Thyroid gland (tissue), 4 donors: ENCODE data around the gene TNFSF13. TPM values are rescaled to one million over a fixed set of nuclear protein-coding genes. Genes with fewer than 3 reads are reported as not detected.

Experiments used
- DNase-seq, 2 donors: peaks; one replicate each; pipeline ENCODE4 v3.0.0-alpha.2; 2019
- H3K27ac ChIP-seq, 3 donors: fragments of 200-600 bp; sonication (generic); 1 replicate in 2 of 3; 2 replicates in 1 of 3; pipeline ENCODE4 v1.5.1; 2016 to 2019; ENCODE audit warnings: mild to moderate bottlenecking in 1 of 3, moderate library complexity in 1 of 3
- H3K27me3 ChIP-seq: fragments of 200-600 bp; sonication (generic); one replicate; pipeline ENCODE4 v1.5.1; 2019
- H3K36me3 ChIP-seq, 2 donors: fragments of 200-600 bp; sonication (generic); one replicate each; pipeline ENCODE4 v1.5.1; 2016 to 2019
- H3K4me1 ChIP-seq, 2 donors: fragments of 200-600 bp; sonication (generic); one replicate each; pipeline ENCODE4 v1.5.1; 2017 to 2019
- H3K4me3 ChIP-seq, 3 donors: fragments of 200-600 bp; sonication (generic); replicated peaks in 1 of 3; 1 replicate in 2 of 3; 2 replicates in 1 of 3; pipeline ENCODE4 v1.5.1; 2016; ENCODE audit warnings: mild to moderate bottlenecking in 1 of 3
- H3K9me3 ChIP-seq: fragments of 200-600 bp; sonication (generic); one replicate; pipeline ENCODE4 v1.5.1; 2017
- CTCF ChIP-seq, 6 experiments: fragments of 200-600 bp in 3 of 6; fragments of 450-650 bp in 3 of 6; sonication (generic) in 3 of 6; IDR thresholded peaks; one replicate each; pipeline ENCODE4 v1.5.1; 2016 to 2019; ENCODE audit warnings: antibody characterized with exemption in 6 of 6, mild to moderate bottlenecking in 2 of 6, inconsistent platforms in 1 of 6, moderate library complexity in 1 of 6
- POLR2A ChIP-seq, 2 donors: fragments of 450-650 bp; IDR thresholded peaks; one replicate each; pipeline ENCODE4 v1.6.1; 2017; ENCODE audit warnings: antibody characterized with exemption in 2 of 2, mild to moderate bottlenecking in 2 of 2, moderate library complexity in 1 of 2
- WGBS, 2 donors: methylation state at CpG; one replicate each; pipeline ENCODE4 v1.1.5; 2017; 5-methylcytosine and 5-hydroxymethylcytosine counted together
- intact Hi-C: fragments of 100-400 bp; cut with DNase I; formaldehyde crosslinking; loops from one replicate; pipeline ENCODE4 v1.15.1; 2023
- total RNA-seq, 4 donors: library from RNA; depleted of rRNA; stranded (reverse); fragments of >200 nt; gene quantifications; one replicate each; pipeline ENCODE4 v1.2.3, GENCODE V29; 2016

TNFSF13 gene
- total RNA-seq, 4 donors from 2014 or later, result 11.7 to 32.2 (median 24.8) TPM

GRCh38 chr17:7587420-7588151, 29.0 kb downstream of the TNFSF13 start:
- 83 to 87% methylated on average over 12 of the region's 12 CpGs for WGBS, 2 donors
- TF ChIP-seq CTCF (IDR thresholded peaks at IDR 0.05) (no peak), POLR2A (IDR thresholded peaks at IDR 0.05) (no peak)
- DNase-seq, result no peak
- Histone ChIP-seq H3K27ac (no peak overlapping the region), H3K27me3 (no peaks in the 10 kb centered on the region), H3K4me3 (no peak overlapping the region), H3K4me1 (peaks cover 24 to 33% of the 10 kb centered on the region in 2 donors), H3K9me3 (no peaks in the 10 kb centered on the region), H3K36me3 (peaks cover 16 to 24% of the 10 kb centered on the region in 2 donors)
- intact Hi-C loops, result no loop called here

- H3K9me3 ChIP-seq, result no peaks in the 10 kb centered on the region
- H3K27me3 ChIP-seq, result no peaks in the 10 kb centered on the region
- intact Hi-C loops, result no loop called here
- DNase-seq, result no peak
- no peak for TF ChIP-seq CTCF (IDR thresholded peaks at IDR 0.05)
- no peak for TF ChIP-seq POLR2A (IDR thresholded peaks at IDR 0.05)
- 67 to 86% methylated on average over 6 to 13 of the region's 30 CpGs for WGBS, 2 donors
- peak overlapping the region in 1 of 3 donors; percentile 19 for H3K4me3 ChIP-seq
- peaks cover 26 to 35% of the 10 kb centered on the region in 2 donors for H3K36me3 ChIP-seq
- peaks cover 16 to 26% of the 10 kb centered on the region in 2 donors for H3K4me1 ChIP-seq
- H3K27ac ChIP-seq, result peak overlapping the region in 2 of 3 donors; percentile 56 to 70
Measured at GRCh38 chr17:7588553-7589203, 30.1 kb downstream of the TNFSF13 start.

GRCh38 chr17:7589204-7589868, 30.8 kb downstream of the TNFSF13 start:
- TF ChIP-seq POLR2A (IDR thresholded peaks at IDR 0.05), result peak in 1 of 2 donors; percentile 20
- peak; percentile 73 to 89 (median 80) for TF ChIP-seq CTCF (IDR thresholded peaks at IDR 0.05)
- H3K36me3 ChIP-seq, result peaks cover 33 to 41% of the 10 kb centered on the region in 2 donors
- intact Hi-C loops, result no loop called here
- no peaks in the 10 kb centered on the region for H3K27me3 ChIP-seq
- DNase-seq, result peak; percentile 89 to 91
- H3K4me1 ChIP-seq, result peaks cover 15 to 24% of the 10 kb centered on the region in 2 donors
- WGBS, 2 donors, result 42 to 43% methylated on average over 11 to 12 of the region's 56 CpGs
- no peaks in the 10 kb centered on the region for H3K9me3 ChIP-seq
- H3K4me3 ChIP-seq, result peak overlapping the region in 1 of 3 donors; percentile 19
- peak overlapping the region in 2 of 3 donors; percentile 56 to 70 for H3K27ac ChIP-seq

- Histone ChIP-seq H3K9me3 (no peaks in the 10 kb centered on the region), H3K36me3 (peaks cover 41 to 49% of the 10 kb centered on the region in 2 donors), H3K27ac (peak within 1 kb of the TSS in 2 of 3 donors; percentile 56 to 70), H3K4me1 (peaks cover 10 to 16% of the 10 kb centered on the region in 2 donors), H3K4me3 (peak within 1 kb of the TSS in 1 of 3 donors; percentile 19), H3K27me3 (no peaks in the 10 kb centered on the region)
- no peak for DNase-seq
- intact Hi-C loops, result no loop called here
- 69 to 83% methylated on average over 16 to 24 of the region's 24 CpGs for WGBS, 2 donors
- no peak for TF ChIP-seq POLR2A (IDR thresholded peaks at IDR 0.05)
- no peak for TF ChIP-seq CTCF (IDR thresholded peaks at IDR 0.05)
Measured at GRCh38 chr17:7589891-7590691, 31.5 kb downstream of the TNFSF13 start, which contains the start of gene SOX15. Gene SOX15 (minus strand): TSS chr17:7590094. CDS start chr17:7589676, 418 bp downstream.
